Heart right ventricle (tissue), 16 donors: ENCODE results near the gene HLA-DOB. TPM values are rescaled to one million over a fixed set of nuclear protein-coding genes. Genes with fewer than 3 reads are reported as not detected.
"Not testable (repeated sequence)": the region's sequence is repeated elsewhere in the genome, so short reads cannot be mapped to it uniquely, and the experiment has no call there.

Source experiments
- ATAC-seq, 8 donors: fragments of 200-7000 bp; cut with Tn5 transposase; one replicate each; pipeline ENCODE4 v1.9.1; 2020; ENCODE audit warnings: mild to moderate bottlenecking in 8 of 8, moderate library complexity in 8 of 8, moderate number of reproducible peaks in 1 of 8
- DNase-seq, 2 donors: peaks; one replicate each; pipeline ENCODE4 v3.0.0-alpha.2; 2020
- H3K27ac ChIP-seq, 10 donors: fragments of 200-600 bp; sonication (generic) in 2 of 10; one replicate each; pipeline versions ENCODE4 v1.5.0 to v1.8.0; 2020 to 2022; ENCODE audit warnings: mild to moderate bottlenecking in 3 of 10
- H3K27me3 ChIP-seq, 7 donors: fragments of 200-600 bp; one replicate each; pipeline ENCODE4 v1.8.0; 2021 to 2022; ENCODE audit warnings: mild to moderate bottlenecking in 2 of 7
- H3K36me3 ChIP-seq, 9 donors: fragments of 200-600 bp; sonication (generic) in 1 of 9; one replicate each; pipeline versions ENCODE4 v1.5.0 to v1.8.0; 2020 to 2022; ENCODE audit warnings: mild to moderate bottlenecking in 2 of 9
- H3K4me1 ChIP-seq, 9 donors: fragments of 200-600 bp; sonication (generic) in 1 of 9; one replicate each; pipeline versions ENCODE4 v1.5.0 to v1.8.0; 2020 to 2022; ENCODE audit warnings: mild to moderate bottlenecking in 4 of 9
- H3K4me3 ChIP-seq, 10 donors: fragments of 200-600 bp; sonication (generic) in 2 of 10; one replicate each; pipeline versions ENCODE4 v1.5.0 to v1.8.0; 2020 to 2022; ENCODE audit warnings: mild to moderate bottlenecking in 7 of 10, moderate library complexity in 2 of 10
- H3K9me3 ChIP-seq, 11 donors: fragments of 200-600 bp in 10 of 11; sonication (generic) in 2 of 11; one replicate each; pipeline versions ENCODE4 v1.5.0 to v1.8.0; 2013 to 2022; ENCODE audit warnings: mild to moderate bottlenecking in 2 of 11, control low read depth in 1 of 11, moderate library complexity in 1 of 11
- WGBS, 2 donors: extraction: QIAGEN DNeasy Blood & Tissue Kit; methylation state at CpG; one replicate each; pipeline ENCODE4 v1.1.7; 2013; ENCODE audit warnings: inconsistent platforms in 1 of 2; 5-methylcytosine and 5-hydroxymethylcytosine counted together
- intact Hi-C, 10 donors: fragments of 100-400 bp; cut with DNase I; formaldehyde crosslinking; loops; one replicate each; pipeline versions ENCODE4 v1.11.1 to v1.14.2; 2022
- polyA plus RNA-seq, 2 donors: library from polyadenylated mRNA; stranded (reverse); fragments of 200-250 nt; gene quantifications; one replicate each; pipeline ENCODE4 v1.2.3, GENCODE V29; 2013
- total RNA-seq, 10 donors: library from RNA; stranded (reverse); fragmentation: NEBNext Ultra II Directional in 3 of 10; extraction: Animal tissue kit (Norgen Biotek cat#: 25700) in 3 of 10; gene quantifications; one replicate each; pipeline versions ENCODE4 v1.2.1 to v1.2.4, GENCODE V29; 2021 to 2023
- TF ChIP-seq, protein P1 (sequence below), 9 donors: fragments of 200-600 bp; sonication (generic) in 2 of 9; IDR thresholded peaks; one replicate each; pipeline versions ENCODE4 v1.5.0 to v1.8.0; 2021 to 2022; ENCODE audit warnings: antibody characterized with exemption in 9 of 9, mild to moderate bottlenecking in 5 of 9, moderate library complexity in 1 of 9
- donor health status: Arrhythmogenic right ventricular cardiomyopathy.
- donor health status: ischemic (EF 13 %, LVEDD 7.1; RV severe dilation, severe dysfunction).
- donor health status: healthy with polysubstance abuse.
- donor health status: DM: no; HTN: yes; CAD: no.
- donor health status: DM: no; HTN: no; CAD: no.
- donor health status: ischemic (EF 25% LVEDD 6.9; RV normal size, moderate dysfunction).
- donor health status: ischemic (EF 25% LVEDD 5.7; RV mildly dilated, moderate dysfunction).
- donor health status: healthy.
- donor health status: DM: yes; HTN: yes; CAD: no.
- donor health status: Ischemic cardiomyopathy.
- donor health status: ischemic (EF 35%, LVEDD 5.7; RV mildly dilated, moderate dysfunction).
- donor health status: nonischemic (EF 11% LVEDD 7.7; RV severe dilation, severe dysfunction).
- donor health status: DM: yes; HTN: yes; CAD: no.
- donor health status: PGD.
- donor health status: ischemic (EF 29% LVEDD 5.4; RV normal size, mild dysfunction).
- donor health status: nonischemic (EF 23%, LVEDD 6.1; RV moderate dilation, normal function).

HLA-DOB gene
- total and polyA plus RNA-seq, 12 donors = 0.21 to 2.1 (median 0.48) TPM; not detected in 2

DNA sequence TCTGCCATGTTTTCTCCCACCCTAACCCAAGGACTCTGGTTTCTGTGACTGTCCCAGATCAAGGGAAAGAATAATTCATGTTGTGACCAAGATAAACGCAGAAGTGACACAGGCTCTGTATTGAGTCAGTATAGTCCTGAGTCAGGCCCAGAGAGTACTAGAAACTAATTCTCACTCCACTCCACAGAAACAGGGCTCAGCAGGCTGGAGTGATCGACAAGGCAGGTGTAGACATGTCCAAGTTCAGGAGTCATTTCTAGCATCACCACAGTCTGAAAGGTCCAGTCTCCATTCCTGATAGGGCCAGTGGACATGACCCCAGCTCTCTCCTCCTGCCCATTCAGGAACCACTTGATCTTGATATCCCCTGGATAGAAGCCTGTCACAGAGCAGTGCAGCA is 2.7 kb downstream of the HLA-DOB start:
- ATAC-seq = no peak
- Histone ChIP-seq H3K27ac (no peak overlapping the region), H3K9me3 (no peaks in the 10 kb centered on the region), H3K4me1 (peaks cover 0 to 21% (median 11%) of the 10 kb centered on the region in 9 donors), H3K27me3 (no peaks in the 10 kb centered on the region), H3K4me3 (no peak overlapping the region), H3K36me3 (peaks cover 0 to 5% (median 0%) of the 10 kb centered on the region in 9 donors)
- intact Hi-C loops = no loop called here
- TF ChIP-seq, protein P1, sequence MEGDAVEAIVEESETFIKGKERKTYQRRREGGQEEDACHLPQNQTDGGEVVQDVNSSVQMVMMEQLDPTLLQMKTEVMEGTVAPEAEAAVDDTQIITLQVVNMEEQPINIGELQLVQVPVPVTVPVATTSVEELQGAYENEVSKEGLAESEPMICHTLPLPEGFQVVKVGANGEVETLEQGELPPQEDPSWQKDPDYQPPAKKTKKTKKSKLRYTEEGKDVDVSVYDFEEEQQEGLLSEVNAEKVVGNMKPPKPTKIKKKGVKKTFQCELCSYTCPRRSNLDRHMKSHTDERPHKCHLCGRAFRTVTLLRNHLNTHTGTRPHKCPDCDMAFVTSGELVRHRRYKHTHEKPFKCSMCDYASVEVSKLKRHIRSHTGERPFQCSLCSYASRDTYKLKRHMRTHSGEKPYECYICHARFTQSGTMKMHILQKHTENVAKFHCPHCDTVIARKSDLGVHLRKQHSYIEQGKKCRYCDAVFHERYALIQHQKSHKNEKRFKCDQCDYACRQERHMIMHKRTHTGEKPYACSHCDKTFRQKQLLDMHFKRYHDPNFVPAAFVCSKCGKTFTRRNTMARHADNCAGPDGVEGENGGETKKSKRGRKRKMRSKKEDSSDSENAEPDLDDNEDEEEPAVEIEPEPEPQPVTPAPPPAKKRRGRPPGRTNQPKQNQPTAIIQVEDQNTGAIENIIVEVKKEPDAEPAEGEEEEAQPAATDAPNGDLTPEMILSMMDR (IDR thresholded peaks at IDR 0.05) = no peak
- no peak for DNase-seq
- WGBS, 2 donors = 66 to 91% methylated on average over 2 of the region's 2 CpGs

DNA sequence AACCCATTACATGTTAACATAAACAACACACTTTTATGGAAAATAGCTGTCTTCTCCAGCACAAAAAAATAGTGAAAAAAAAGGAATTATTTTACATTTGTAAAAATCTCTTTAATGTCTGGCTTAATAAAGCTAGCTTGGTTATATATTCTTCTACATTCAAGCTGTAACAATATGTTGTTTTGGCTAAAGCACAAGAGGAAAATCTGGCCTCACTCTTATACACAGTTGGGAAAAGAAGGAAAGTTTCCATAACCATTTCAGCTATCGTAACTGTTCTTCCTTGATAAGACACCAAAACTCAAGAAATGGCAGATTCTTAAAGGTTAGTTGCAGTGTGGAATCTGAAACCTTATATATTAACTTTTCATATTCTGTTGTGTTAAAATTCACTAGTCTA is 7.6 kb downstream of the HLA-DOB start:
- ATAC-seq = no peak
- WGBS, 2 donors = 32 to 38% methylated on average over 1 of the region's 1 CpG
- H3K4me3 ChIP-seq = no peak overlapping the region
- H3K27me3 ChIP-seq = peaks cover 0 to 39% (median 18%) of the 10 kb centered on the region in 7 donors
- no peak overlapping the region for H3K27ac ChIP-seq
- DNase-seq = no peak
- no peaks in the 10 kb centered on the region for H3K4me1 ChIP-seq
- no peaks in the 10 kb centered on the region for H3K9me3 ChIP-seq
- peaks cover 0 to 5% (median 0%) of the 10 kb centered on the region in 9 donors for H3K36me3 ChIP-seq
- intact Hi-C loops = no loop called here
- TF ChIP-seq, protein P1 (IDR thresholded peaks at IDR 0.05) = no peak

DNA sequence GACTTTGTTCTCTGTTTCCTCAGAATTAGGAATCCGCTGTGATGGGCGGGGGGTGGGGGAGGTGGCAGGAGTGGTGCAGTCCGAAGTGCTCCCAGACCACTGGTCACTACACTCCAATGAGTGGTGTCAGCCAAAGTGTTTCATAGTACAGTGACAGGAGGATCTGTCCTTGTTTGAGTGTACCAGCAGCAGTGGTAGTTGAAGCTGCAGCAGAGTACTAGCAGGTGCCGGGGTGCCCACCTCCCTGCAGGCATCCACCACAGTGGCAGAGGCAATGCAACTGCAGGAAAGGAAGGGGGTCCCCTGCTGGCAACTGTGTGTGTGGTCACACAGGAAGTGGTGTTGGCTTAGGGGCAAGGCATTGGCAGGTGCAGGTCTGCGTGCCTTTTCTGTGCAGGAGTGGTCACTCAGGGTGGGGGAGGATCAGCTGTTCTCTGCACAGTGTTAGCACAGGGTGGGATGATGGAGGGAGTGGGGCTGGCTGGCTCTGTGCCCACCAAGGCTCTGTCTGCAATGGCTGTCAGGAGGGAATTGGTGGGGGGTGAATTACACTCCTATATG is 9.7 kb downstream of the HLA-DOB start:
- Histone ChIP-seq H3K4me3 (no peak overlapping the region), H3K27ac (no peak overlapping the region), H3K9me3 (no peaks in the 10 kb centered on the region), H3K36me3 (no peaks in the 10 kb centered on the region), H3K4me1 (no peaks in the 10 kb centered on the region), H3K27me3 (peaks cover 0 to 53% (median 18%) of the 10 kb centered on the region in 7 donors)
- intact Hi-C loops = no loop called here
- TF ChIP-seq, protein P1 (IDR thresholded peaks at IDR 0.05) = no peak
- ATAC-seq (no peak), DNase-seq (no peak)
- 75 to 76% methylated on average over 5 of the region's 5 CpGs for WGBS, 2 donors

DNA sequence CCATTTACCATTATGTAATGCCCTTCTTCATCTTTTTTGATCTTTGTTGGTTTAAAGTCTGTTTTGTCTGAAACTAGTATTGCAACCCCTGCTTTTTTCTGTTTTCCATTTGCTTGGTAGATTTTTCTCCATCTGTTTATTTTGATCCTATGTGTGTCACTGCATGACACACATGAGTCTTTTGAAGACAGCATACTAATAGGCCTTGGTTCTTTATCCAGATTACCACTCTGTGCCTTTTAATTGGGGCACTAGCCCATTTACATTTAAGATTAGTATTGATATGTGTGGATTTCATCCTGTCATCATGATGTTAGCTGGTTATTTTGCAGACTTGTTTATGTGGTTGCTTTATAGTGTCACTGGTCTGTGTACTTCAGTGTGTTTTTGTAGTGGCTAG is 11.4 kb downstream of the HLA-DOB start:
- ATAC-seq, H3K9me3 ChIP-seq, H3K36me3 ChIP-seq, H3K4me3 ChIP-seq, H3K27ac ChIP-seq, intact Hi-C loops, DNase-seq, H3K4me1 ChIP-seq: not testable (repeated sequence)
- H3K27me3 ChIP-seq = peaks cover 0 to 70% (median 27%) of the 10 kb centered on the region in 7 donors

DNA sequence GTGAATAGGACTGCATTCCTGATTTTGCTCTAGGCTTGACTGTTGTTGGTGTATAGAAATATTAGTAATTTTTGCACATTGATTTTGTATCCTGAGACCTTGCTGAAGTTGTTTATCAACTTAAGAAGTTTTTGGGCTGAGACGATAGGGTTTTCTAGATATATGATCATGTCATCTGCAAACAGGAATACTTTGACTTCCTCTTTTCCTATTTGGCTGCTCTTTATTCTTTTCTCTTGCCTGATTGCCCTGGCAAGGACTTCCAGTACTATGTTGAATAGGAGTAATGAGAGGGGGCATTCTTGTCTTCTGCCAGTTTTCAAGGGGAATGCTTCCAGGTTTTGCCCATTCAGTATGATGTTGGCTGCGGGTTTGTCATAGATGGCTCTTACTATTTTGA is 13.4 kb downstream of the HLA-DOB start:
- H3K4me3 ChIP-seq = no peak overlapping the region
- H3K9me3 ChIP-seq = peaks cover 0 to 10% (median 4%) of the 10 kb centered on the region in 11 donors
- no peaks in the 10 kb centered on the region for H3K4me1 ChIP-seq
- H3K27me3 ChIP-seq = peaks cover 0 to 88% (median 35%) of the 10 kb centered on the region in 7 donors
- TF ChIP-seq, protein P1 (IDR thresholded peaks at IDR 0.05) = no peak
- no peaks in the 10 kb centered on the region for H3K36me3 ChIP-seq
- ATAC-seq (no peak), DNase-seq (no peak)
- WGBS, 2 donors = 71 to 73% methylated on average over 2 of the region's 2 CpGs
- H3K27ac ChIP-seq = no peak overlapping the region
- intact Hi-C loops = no loop called here
